GM12878 (cell line): ENCODE measurements around the gene HOXD13.

Experiments used
- CBFB ChIP-seq: IDR thresholded peaks from 2 replicates; pipeline ENCODE4 v1.6.1; 2016; ENCODE audit warnings: antibody characterized with exemption, low read depth
- CTCF ChIP-seq, 3 experiments: IDR thresholded peaks in 2 of 3; conservative IDR thresholded peaks in 1 of 3; 2 replicates each; pipeline ENCODE4 v1.5.1; 2011; ENCODE audit warnings: low read depth in 3 of 3, low read length in 3 of 3, mild to moderate bottlenecking in 3 of 3, control low read depth in 2 of 3, moderate library complexity in 2 of 3, inconsistent platforms in 1 of 3, mixed read lengths in 1 of 3; ENCODE audit not compliant: control insufficient read depth in 2 of 3, insufficient read depth in 1 of 3; ENCODE audit errors: extremely low read depth in 1 of 3
- EZH2 ChIP-seq: IDR thresholded peaks from 2 replicates; pipeline ENCODE4 v1.6.1; 2012; ENCODE audit warnings: low read depth, mild to moderate bottlenecking, control low read depth, inconsistent platforms, low read length, borderline replicate concordance; ENCODE audit not compliant: control insufficient read depth
- JUND ChIP-seq: IDR thresholded peaks from 2 replicates; pipeline ENCODE4 v1.6.1; 2012; ENCODE audit warnings: low read depth, mild to moderate bottlenecking, low read length, improper control_type of control experiment, moderate library complexity
- RAD21 ChIP-seq: IDR thresholded peaks from 2 replicates; pipeline ENCODE4 v1.6.1; 2011; ENCODE audit warnings: mild to moderate bottlenecking, low read depth, low read length, moderate library complexity; ENCODE audit not compliant: insufficient read depth
- USF2 ChIP-seq: IDR thresholded peaks from 2 replicates; pipeline ENCODE4 v1.6.1; 2011; ENCODE audit warnings: low read depth, low read length, improper control_type of control experiment, borderline replicate concordance
- ZBTB11 ChIP-seq: fragments of 450-650 bp; formaldehyde crosslinking; IDR thresholded peaks from 2 replicates; pipeline ENCODE4 v1.5.0; 2022; ENCODE audit warnings: mild to moderate bottlenecking, missing genetic modification characterization
- ZNF207 ChIP-seq: fragments of 450-650 bp; IDR thresholded peaks from 2 replicates; pipeline ENCODE4 v1.6.1; 2014; ENCODE audit warnings: antibody characterized with exemption, mild to moderate bottlenecking, borderline replicate concordance

GRCh38 chr2:176126929-176127773 is 34.6 kb downstream of the HOXD13 start:
- TF ChIP-seq CTCF (IDR thresholded peaks at IDR 0.05 in 2 of 3, conservative IDR thresholded peaks at IDR 0.05 in 1 of 3; ENCODE audit: control insufficient read depth in 2 of 3, extremely low read depth in 1 of 3, insufficient read depth in 1 of 3, low read depth in 3 of 3, low read length in 3 of 3) (peak; percentile 61 to 77 (median 66)), USF2 (no peak), CBFB (no peak), ZBTB11 (CRISPR knock-in tag) (no peak), EZH2 (no peak), JUND (no peak), RAD21 (peak; percentile 81), ZNF207 (no peak)
